Measurements from ENCODE around the gene PURA. TPM values are rescaled to one million over a fixed set of nuclear protein-coding genes. Genes with fewer than 3 reads are reported as not detected.

PURA gene
- total RNA-seq, 4 donors from 2014 or later = 7.4 to 34.6 (median 18.8) TPM

DNA sequence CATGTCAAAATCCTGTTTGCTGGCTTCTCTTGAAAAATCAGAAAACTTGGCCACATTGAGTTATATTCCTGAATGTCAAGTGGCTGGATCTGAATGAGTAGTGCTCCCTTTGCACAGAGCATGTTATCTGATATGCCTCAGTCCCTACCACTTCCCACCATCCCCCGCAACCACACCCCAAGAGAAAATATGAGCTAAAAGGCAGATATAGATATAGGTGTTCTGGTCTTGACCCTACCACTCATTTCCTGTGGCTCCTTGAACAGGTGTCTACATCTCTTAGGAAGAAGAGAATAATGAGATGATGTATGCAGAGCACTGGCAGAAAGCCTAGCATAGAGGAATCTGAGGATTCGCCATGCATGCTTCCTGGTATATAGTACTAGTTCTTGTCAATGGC is 54.5 kb downstream of the PURA start:
- no peak overlapping the region for H3K4me3 ChIP-seq
- in situ Hi-C loops (cut with MboI; ENCODE audit: low pct_ligation_motif_present in 1 of 4, low pct_unique_long_range_greater_than_20kb in 1 of 4, low sequenced_read_pairs in 3 of 4) = loop anchor here in 3 of 4 donors (25.0 kb wide), 1 partner anchor 381 kb away; the partner anchor contains the start of gene PSD2 (in 3 of the 3)
- DNase-seq = no peak
- no peak overlapping the region for H3K27ac ChIP-seq
- intact Hi-C loops (cut with DNase I; ENCODE audit: low total_unique reads) = no loop called here
- H3K27me3 ChIP-seq = no peaks in the 10 kb centered on the region
- H3K4me1 ChIP-seq = peaks cover 5 to 25% (median 10%) of the 10 kb centered on the region in 4 donors
- 85% methylated on average over 2 of the region's 2 CpGs; no CpG with 5 or more reads in 1 of the 2 donors for WGBS, 2 donors (ENCODE audit: low coverage in 1 of 2)
- H3K36me3 ChIP-seq = no peaks in the 10 kb centered on the region
- no peaks in the 10 kb centered on the region for H3K9me3 ChIP-seq
- TF ChIP-seq POLR2AphosphoS5 (IDR thresholded peaks at IDR 0.05) (no peak), EP300 (IDR thresholded peaks at IDR 0.05; ENCODE audit: low read depth) (no peak), POLR2A (IDR thresholded peaks at IDR 0.05) (no peak)
- TF ChIP-seq, protein P1, sequence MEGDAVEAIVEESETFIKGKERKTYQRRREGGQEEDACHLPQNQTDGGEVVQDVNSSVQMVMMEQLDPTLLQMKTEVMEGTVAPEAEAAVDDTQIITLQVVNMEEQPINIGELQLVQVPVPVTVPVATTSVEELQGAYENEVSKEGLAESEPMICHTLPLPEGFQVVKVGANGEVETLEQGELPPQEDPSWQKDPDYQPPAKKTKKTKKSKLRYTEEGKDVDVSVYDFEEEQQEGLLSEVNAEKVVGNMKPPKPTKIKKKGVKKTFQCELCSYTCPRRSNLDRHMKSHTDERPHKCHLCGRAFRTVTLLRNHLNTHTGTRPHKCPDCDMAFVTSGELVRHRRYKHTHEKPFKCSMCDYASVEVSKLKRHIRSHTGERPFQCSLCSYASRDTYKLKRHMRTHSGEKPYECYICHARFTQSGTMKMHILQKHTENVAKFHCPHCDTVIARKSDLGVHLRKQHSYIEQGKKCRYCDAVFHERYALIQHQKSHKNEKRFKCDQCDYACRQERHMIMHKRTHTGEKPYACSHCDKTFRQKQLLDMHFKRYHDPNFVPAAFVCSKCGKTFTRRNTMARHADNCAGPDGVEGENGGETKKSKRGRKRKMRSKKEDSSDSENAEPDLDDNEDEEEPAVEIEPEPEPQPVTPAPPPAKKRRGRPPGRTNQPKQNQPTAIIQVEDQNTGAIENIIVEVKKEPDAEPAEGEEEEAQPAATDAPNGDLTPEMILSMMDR (IDR thresholded peaks at IDR 0.05) = no peak

DNA sequence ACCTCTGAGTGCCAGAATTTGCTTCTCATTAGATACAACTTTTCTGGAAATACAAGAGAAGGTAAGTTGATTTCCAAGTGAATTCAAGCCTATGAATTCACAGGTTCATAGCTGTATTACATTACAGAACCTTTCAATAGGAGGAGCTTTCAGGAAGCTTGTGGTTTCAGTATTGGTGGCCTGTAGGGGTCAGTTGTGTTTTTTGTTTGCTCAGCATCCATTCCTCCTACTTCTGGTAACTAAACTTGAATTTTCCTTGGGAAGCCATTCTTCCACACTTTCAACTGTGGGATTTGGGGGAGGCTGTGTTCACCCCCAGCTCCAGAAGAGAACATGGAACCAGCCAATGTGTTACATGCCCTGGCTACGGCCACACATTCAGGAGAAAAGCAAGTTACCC is 55.5 kb downstream of the PURA start:
- no peaks in the 10 kb centered on the region for H3K9me3 ChIP-seq
- no peak for TF ChIP-seq POLR2AphosphoS5 (IDR thresholded peaks at IDR 0.05)
- TF ChIP-seq POLR2A (IDR thresholded peaks at IDR 0.05) = no peak
- no peak for TF ChIP-seq EP300 (IDR thresholded peaks at IDR 0.05; ENCODE audit: low read depth)
- TF ChIP-seq, protein P1 (IDR thresholded peaks at IDR 0.05) = no peak
- in situ Hi-C loops (cut with MboI; ENCODE audit: low pct_ligation_motif_present in 1 of 4, low pct_unique_long_range_greater_than_20kb in 1 of 4, low sequenced_read_pairs in 3 of 4) = loop anchor here in 3 of 4 donors (25.0 kb wide), 1 partner anchor 382 kb away; the partner anchor contains the start of gene PSD2 (in 3 of the 3)
- 92% methylated on average over 1 of the region's 1 CpG; no CpG with 5 or more reads in 1 of the 2 donors for WGBS, 2 donors (ENCODE audit: low coverage in 1 of 2)
- DNase-seq = no peak
- intact Hi-C loops (cut with DNase I; ENCODE audit: low total_unique reads) = no loop called here
- no peak overlapping the region for H3K4me3 ChIP-seq
- H3K36me3 ChIP-seq = no peaks in the 10 kb centered on the region
- H3K27me3 ChIP-seq = no peaks in the 10 kb centered on the region
- H3K27ac ChIP-seq = no peak overlapping the region
- peaks cover 5 to 23% (median 10%) of the 10 kb centered on the region in 4 donors for H3K4me1 ChIP-seq

DNA sequence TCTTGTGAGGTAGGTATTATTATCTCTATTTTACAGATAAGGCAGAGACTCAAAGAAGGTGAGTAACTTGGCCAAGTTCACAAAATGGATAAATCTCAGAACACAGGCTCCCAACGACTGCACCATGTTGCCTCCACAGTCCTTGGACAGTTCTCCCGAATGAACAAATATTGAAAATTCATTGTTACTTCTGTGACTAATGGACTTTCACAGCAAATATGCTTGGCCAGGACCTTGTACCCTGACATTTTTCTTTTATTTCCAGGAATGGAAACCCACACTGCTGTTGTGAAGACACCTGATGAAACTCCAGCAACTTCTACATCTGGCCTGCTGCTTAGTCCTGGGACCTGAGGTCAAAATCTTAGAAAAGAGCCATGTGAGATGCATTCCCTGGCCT is 58.6 kb downstream of the PURA start:
- no peaks in the 10 kb centered on the region for H3K27me3 ChIP-seq
- TF ChIP-seq POLR2A (IDR thresholded peaks at IDR 0.05) (no peak), POLR2AphosphoS5 (IDR thresholded peaks at IDR 0.05) (no peak), EP300 (IDR thresholded peaks at IDR 0.05; ENCODE audit: low read depth) (no peak)
- TF ChIP-seq, protein P1 (IDR thresholded peaks at IDR 0.05) = no peak
- H3K4me1 ChIP-seq = peaks cover 4 to 21% (median 18%) of the 10 kb centered on the region in 4 donors
- no peak overlapping the region for H3K4me3 ChIP-seq
- no peaks in the 10 kb centered on the region for H3K9me3 ChIP-seq
- in situ Hi-C loops (cut with MboI; ENCODE audit: low pct_ligation_motif_present in 1 of 4, low pct_unique_long_range_greater_than_20kb in 1 of 4, low sequenced_read_pairs in 3 of 4) (loop anchor here in 3 of 4 donors (25.0 kb wide), 1 partner anchor 385 kb away; the partner anchor contains the start of gene PSD2 (in 3 of the 3)), intact Hi-C loops (cut with DNase I; ENCODE audit: low total_unique reads) (loop anchor here (10.0 kb wide), 1 partner anchor 172 kb away; the partner anchor contains the start of gene HBEGF)
- WGBS, 2 donors (ENCODE audit: low coverage in 1 of 2) = 60 to 85% methylated on average over 1 to 2 of the region's 2 CpGs
- no peak overlapping the region for H3K27ac ChIP-seq
- H3K36me3 ChIP-seq = no peaks in the 10 kb centered on the region
- DNase-seq = no peak

DNA sequence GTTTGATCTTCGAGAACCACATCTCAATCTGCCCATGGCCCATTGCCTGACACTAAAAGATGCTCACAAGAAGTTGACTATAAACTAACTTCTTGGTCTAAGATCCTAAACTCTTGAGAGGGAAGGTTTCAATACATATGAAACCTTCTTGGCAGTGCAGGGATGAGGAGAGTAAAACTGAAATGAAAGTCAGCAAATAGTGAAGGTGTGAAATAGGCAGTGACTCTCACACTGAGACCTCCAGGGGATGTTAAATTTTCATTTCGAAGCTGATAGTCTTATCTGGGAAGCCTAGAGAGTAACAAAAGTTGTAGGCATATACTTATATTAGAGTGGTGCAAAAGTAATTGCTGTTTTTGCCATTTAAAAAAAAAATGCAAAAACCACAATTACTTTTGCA is 60.1 kb downstream of the PURA start:
- in situ Hi-C loops (cut with MboI; ENCODE audit: low pct_ligation_motif_present in 1 of 4, low pct_unique_long_range_greater_than_20kb in 1 of 4, low sequenced_read_pairs in 3 of 4) (loop anchor here in 3 of 4 donors (25.0 kb wide), 1 partner anchor 387 kb away; the partner anchor contains the start of gene PSD2 (in 3 of the 3)), intact Hi-C loops (cut with DNase I; ENCODE audit: low total_unique reads) (loop anchor here (2.0 to 10.0 kb wide), 2 partner anchors 67 to 171 kb away; partner anchors contain the start of gene HBEGF)
- H3K4me3 ChIP-seq = no peak overlapping the region
- peaks cover 9 to 36% (median 27%) of the 10 kb centered on the region in 4 donors for H3K4me1 ChIP-seq
- H3K36me3 ChIP-seq = no peaks in the 10 kb centered on the region
- no peak for DNase-seq
- H3K27me3 ChIP-seq = no peaks in the 10 kb centered on the region
- 93 to 100% methylated on average over 2 of the region's 2 CpGs for WGBS, 2 donors (ENCODE audit: low coverage in 1 of 2)
- H3K27ac ChIP-seq = peak overlapping the region; percentile 97 to 100 (median 100)
- TF ChIP-seq EP300 (IDR thresholded peaks at IDR 0.05; ENCODE audit: low read depth) (no peak), POLR2A (IDR thresholded peaks at IDR 0.05) (no peak), POLR2AphosphoS5 (IDR thresholded peaks at IDR 0.05) (no peak)
- TF ChIP-seq, protein P1 (IDR thresholded peaks at IDR 0.05) = no peak
- H3K9me3 ChIP-seq = no peaks in the 10 kb centered on the region

All from transverse colon (tissue), 4 donors.